Measurements from ENCODE around the gene TOR1B.

Gene TOR1B

DNA sequence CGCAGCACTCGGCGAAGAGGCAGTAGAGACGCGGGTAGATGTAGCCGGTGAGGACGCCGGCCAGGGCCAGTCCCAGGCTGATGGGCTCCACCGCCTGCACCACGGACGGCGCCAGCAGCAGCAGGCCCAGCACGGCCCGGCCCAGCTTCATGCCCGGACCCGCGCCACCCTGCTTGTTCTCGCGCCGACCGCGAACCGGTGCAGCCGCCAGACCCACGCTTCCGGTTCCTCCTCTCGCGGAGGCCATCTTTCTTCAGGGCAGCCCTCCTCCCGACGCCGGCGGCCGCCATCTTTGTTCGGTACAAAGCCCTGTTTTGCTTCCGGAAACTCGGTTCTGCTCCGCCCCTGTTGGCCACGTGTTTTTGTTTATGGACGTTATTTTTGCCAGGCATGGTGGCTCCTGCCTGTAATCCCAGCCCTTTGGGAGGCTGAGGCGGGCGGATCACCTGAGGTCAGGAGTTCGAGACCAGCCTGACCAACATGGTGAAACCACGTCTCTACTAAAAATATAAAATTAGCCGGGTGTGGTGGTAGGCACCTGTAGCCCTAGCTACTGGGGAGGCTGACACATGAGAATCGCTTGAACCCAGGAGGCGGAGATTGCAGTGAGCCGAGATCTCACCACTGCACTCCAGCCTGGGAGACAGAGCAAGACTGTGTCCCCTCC, 21.1 kb downstream of the TOR1B start, which contains the start of gene TOR1A:
Gene TOR1A, minus strand, starts transcription at position 202 of the 667 bp plus-strand sequence. Its CDS starts 51 bp downstream, at position 151.
- TF ChIP-seq, protein P1, sequence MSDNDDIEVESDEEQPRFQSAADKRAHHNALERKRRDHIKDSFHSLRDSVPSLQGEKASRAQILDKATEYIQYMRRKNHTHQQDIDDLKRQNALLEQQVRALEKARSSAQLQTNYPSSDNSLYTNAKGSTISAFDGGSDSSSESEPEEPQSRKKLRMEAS (IDR thresholded peaks at IDR 0.05; ENCODE audit: low read depth, low read length): peak; percentile 98
- TF ChIP-seq POLR2A (IDR thresholded peaks at IDR 0.05; ENCODE audit: extremely low read depth, insufficient read length) (peak; percentile 74), MYC (IDR thresholded peaks at IDR 0.05; ENCODE audit: low read depth, low read length) (peak; percentile 77)
- TF ChIP-seq, protein P2, sequence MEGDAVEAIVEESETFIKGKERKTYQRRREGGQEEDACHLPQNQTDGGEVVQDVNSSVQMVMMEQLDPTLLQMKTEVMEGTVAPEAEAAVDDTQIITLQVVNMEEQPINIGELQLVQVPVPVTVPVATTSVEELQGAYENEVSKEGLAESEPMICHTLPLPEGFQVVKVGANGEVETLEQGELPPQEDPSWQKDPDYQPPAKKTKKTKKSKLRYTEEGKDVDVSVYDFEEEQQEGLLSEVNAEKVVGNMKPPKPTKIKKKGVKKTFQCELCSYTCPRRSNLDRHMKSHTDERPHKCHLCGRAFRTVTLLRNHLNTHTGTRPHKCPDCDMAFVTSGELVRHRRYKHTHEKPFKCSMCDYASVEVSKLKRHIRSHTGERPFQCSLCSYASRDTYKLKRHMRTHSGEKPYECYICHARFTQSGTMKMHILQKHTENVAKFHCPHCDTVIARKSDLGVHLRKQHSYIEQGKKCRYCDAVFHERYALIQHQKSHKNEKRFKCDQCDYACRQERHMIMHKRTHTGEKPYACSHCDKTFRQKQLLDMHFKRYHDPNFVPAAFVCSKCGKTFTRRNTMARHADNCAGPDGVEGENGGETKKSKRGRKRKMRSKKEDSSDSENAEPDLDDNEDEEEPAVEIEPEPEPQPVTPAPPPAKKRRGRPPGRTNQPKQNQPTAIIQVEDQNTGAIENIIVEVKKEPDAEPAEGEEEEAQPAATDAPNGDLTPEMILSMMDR (IDR thresholded peaks at IDR 0.05; ENCODE audit: low read depth, low read length): no peak
- DNase-seq (ENCODE audit: low read depth): peak; percentile 95
- peak within 1 kb of the TSS; percentile 83 for H3K4me3 ChIP-seq (ENCODE audit: low read depth, low read length)

DNA sequence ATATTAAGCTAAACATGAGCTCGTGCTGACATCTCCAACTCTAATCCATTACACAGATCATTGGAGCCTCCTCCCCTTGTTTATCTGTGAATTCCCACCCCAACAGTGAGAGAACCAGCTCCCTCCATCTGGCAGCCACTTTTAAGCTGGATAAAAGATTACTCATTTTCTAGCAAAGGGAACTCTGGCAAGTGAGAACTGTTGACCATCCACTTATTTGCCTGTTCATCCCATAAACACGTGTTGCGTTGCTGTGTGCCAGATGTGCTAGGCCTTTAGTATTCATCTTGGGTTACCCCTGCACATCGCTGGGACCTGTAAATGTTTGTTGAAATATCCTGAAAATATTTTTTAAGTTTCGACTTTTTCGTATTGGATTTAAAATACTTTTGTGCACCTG, 23.4 kb downstream of the TOR1B start:
- no peak overlapping the region for H3K4me3 ChIP-seq (ENCODE audit: low read depth, low read length)
- no peak for DNase-seq (ENCODE audit: low read depth)
- TF ChIP-seq, protein P1 (IDR thresholded peaks at IDR 0.05; ENCODE audit: low read depth, low read length): no peak
- TF ChIP-seq, protein P2 (IDR thresholded peaks at IDR 0.05; ENCODE audit: low read depth, low read length): no peak
- no peak for TF ChIP-seq POLR2A (IDR thresholded peaks at IDR 0.05; ENCODE audit: extremely low read depth, insufficient read length)
- no peak for TF ChIP-seq MYC (IDR thresholded peaks at IDR 0.05; ENCODE audit: low read depth, low read length)

DNA sequence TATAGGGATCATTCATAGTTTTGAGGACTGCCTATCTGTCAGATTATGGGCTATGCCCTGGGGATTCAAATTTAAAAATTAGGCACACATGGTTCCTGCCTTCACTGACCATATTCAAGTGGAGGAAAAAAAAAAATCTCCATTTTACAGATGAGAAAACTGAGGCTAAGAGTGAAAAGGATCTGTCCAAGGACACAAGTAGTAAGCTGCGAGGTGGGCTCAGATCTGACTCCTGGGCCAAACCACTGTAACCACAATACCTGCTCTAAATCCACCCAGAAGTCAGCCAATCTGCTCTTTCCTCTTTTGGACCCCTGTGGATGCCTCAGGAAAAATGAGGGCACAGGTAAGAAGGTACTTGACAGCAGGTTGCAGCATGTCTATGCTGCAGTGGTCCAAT, 23.8 kb downstream of the TOR1B start:
- DNase-seq (ENCODE audit: low read depth): no peak
- no peak overlapping the region for H3K4me3 ChIP-seq (ENCODE audit: low read depth, low read length)
- TF ChIP-seq POLR2A (IDR thresholded peaks at IDR 0.05; ENCODE audit: extremely low read depth, insufficient read length): no peak
- TF ChIP-seq MYC (IDR thresholded peaks at IDR 0.05; ENCODE audit: low read depth, low read length): no peak
- TF ChIP-seq, protein P2 (IDR thresholded peaks at IDR 0.05; ENCODE audit: low read depth, low read length): no peak
- TF ChIP-seq, protein P1 (IDR thresholded peaks at IDR 0.05; ENCODE audit: low read depth, low read length): no peak

DNA sequence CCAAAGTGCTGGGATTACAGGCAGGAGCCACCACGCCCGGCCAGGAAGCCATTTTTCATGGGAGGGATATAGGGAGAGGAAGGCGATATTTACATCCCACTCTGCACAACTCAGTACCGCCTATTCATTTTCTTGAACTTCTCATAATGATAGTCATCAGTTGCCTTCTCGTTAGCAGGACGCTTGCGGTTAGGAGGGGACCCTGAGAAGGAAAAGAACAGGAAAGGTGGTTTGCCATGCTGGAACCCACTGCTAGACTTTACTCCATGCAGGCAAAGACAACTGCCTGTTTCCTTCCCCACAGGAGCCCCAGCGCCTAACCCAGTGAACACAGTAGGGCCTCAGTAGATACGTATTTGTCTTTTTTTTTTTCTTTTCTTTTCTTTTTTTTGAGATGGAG, 25.1 kb downstream of the TOR1B start:
- TF ChIP-seq, protein P1 (IDR thresholded peaks at IDR 0.05; ENCODE audit: low read depth, low read length): no peak
- TF ChIP-seq MYC (IDR thresholded peaks at IDR 0.05; ENCODE audit: low read depth, low read length) (no peak), POLR2A (IDR thresholded peaks at IDR 0.05; ENCODE audit: extremely low read depth, insufficient read length) (no peak)
- TF ChIP-seq, protein P2 (IDR thresholded peaks at IDR 0.05; ENCODE audit: low read depth, low read length): no peak
- no peak overlapping the region for H3K4me3 ChIP-seq (ENCODE audit: low read depth, low read length)
- DNase-seq (ENCODE audit: low read depth): no peak

DNA sequence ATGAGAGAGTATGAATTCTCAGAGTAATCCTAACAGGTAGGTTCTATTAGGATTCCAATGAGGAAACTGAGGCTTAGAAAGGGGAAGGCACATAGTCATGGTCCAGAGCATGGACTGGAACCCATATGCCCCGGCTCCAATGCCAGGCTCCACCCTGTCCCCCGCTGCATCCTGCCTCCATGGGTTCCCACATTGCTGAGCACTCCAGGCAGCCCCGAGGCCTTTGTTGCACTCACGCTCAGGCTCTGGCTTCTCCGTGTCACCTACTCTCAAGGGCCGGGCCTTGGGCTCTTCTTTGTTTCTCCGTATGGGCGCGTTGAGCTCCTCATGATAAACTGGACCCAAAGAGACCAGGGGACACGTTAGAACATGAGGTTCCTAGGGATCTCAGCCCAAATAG, 26.0 kb downstream of the TOR1B start:
- TF ChIP-seq, protein P1 (IDR thresholded peaks at IDR 0.05; ENCODE audit: low read depth, low read length): no peak
- no peak for TF ChIP-seq MYC (IDR thresholded peaks at IDR 0.05; ENCODE audit: low read depth, low read length)
- TF ChIP-seq, protein P2 (IDR thresholded peaks at IDR 0.05; ENCODE audit: low read depth, low read length): no peak
- TF ChIP-seq POLR2A (IDR thresholded peaks at IDR 0.05; ENCODE audit: extremely low read depth, insufficient read length): no peak
- DNase-seq (ENCODE audit: low read depth): no peak
- no peak overlapping the region for H3K4me3 ChIP-seq (ENCODE audit: low read depth, low read length)

Measured in NB4 (cell line).